A673 (cell line): Measurements from ENCODE around the gene CPM. TPM values are rescaled to one million over a fixed set of nuclear protein-coding genes. Genes with fewer than 3 reads are reported as not detected.

Experiments used
- BruUV-seq: library from RNA; stranded (reverse); fragments of 400-500 nt; replicated peaks from 2 replicates; lab custom pipeline; 2021; lab: Mats Ljungman, UMichigan
- CTCF ChIA-PET: fragments of 300-600 bp; sonication (Branson Sonifier 250); formaldehyde crosslinking; loops from one replicate; lab custom pipeline; 2022; ENCODE audit warnings: antibody characterized with exemption; lab: Charles Lee
- POLR2A ChIA-PET: fragments of 300-600 bp; sonication (Branson Sonifier 250); formaldehyde crosslinking; loops from one replicate; lab custom pipeline; 2022; ENCODE audit warnings: antibody characterized with exemption; ENCODE audit not compliant: low non-redundant PET; lab: Charles Lee
- DNase-seq: peaks from one replicate; pipeline ENCODE4 v3.0.0-alpha.2; 2015; ENCODE audit warnings: low spot score
- H3K27ac ChIP-seq: fragments of 200-600 bp; sonication (generic); 2 replicates; pipeline ENCODE4 v1.5.1; 2016; ENCODE audit warnings: mixed run types, low read depth, mild to moderate bottlenecking, mixed read lengths, antibody characterized with exemption, low read length; ENCODE audit not compliant: poor library complexity, severe bottlenecking
- H3K27me3 ChIP-seq: fragments of 200-600 bp; sonication (generic); replicated peaks from 2 replicates; pipeline ENCODE4 v1.6.1; 2017; ENCODE audit warnings: mixed run types, low read depth, mild to moderate bottlenecking, mixed read lengths, antibody characterized with exemption, low read length; ENCODE audit not compliant: insufficient read depth, poor library complexity
- H3K36me3 ChIP-seq: fragments of 200-600 bp; sonication (generic); 2 replicates; pipeline ENCODE4 v1.6.1; 2016; ENCODE audit warnings: mixed run types, mild to moderate bottlenecking, mixed read lengths, antibody characterized with exemption, low read length; ENCODE audit not compliant: insufficient read depth, poor library complexity, severe bottlenecking
- H3K4me1 ChIP-seq: fragments of 200-600 bp; sonication (generic); 2 replicates; pipeline ENCODE4 v1.6.1; 2017; ENCODE audit warnings: mixed run types, mild to moderate bottlenecking, mixed read lengths, antibody characterized with exemption, low read length; ENCODE audit not compliant: insufficient read depth, poor library complexity, severe bottlenecking
- H3K4me3 ChIP-seq: fragments of 200-600 bp; sonication (generic); 2 replicates; pipeline ENCODE4 v1.5.1; 2016; ENCODE audit warnings: low read depth, mixed run types, mild to moderate bottlenecking, mixed read lengths, low read length; ENCODE audit not compliant: poor library complexity, severe bottlenecking
- H3K9me3 ChIP-seq: fragments of 200-600 bp; sonication (generic); 2 replicates; pipeline ENCODE4 v1.6.1; 2016; ENCODE audit warnings: mixed run types, low read depth, mild to moderate bottlenecking, mixed read lengths, antibody characterized with exemption, low read length; ENCODE audit not compliant: poor library complexity, severe bottlenecking
- EZH2 ChIP-seq: fragments of 200-600 bp; sonication (generic); IDR thresholded peaks from 2 replicates; pipeline ENCODE4 v1.6.1; 2017; ENCODE audit warnings: borderline replicate concordance, low read depth, mild to moderate bottlenecking, mixed read lengths, antibody characterized with exemption, low read length; ENCODE audit not compliant: poor library complexity, severe bottlenecking
- intact Hi-C: fragments of 100-400 bp; cut with micrococcal nuclease; formaldehyde crosslinking; loops from one replicate; pipeline ENCODE4 v1.10.0; 2022; ENCODE audit not compliant: unreplicated experiment
- total RNA-seq: library from RNA; stranded (reverse); gene quantifications from 2 replicates; pipeline ENCODE4 v1.2.3, GENCODE V29; 2021
- TF ChIP-seq, protein P1 (sequence below): fragments of 300-800, 200-600 bp; sonication (generic); conservative IDR thresholded peaks from 2 replicates; pipeline ENCODE4 v1.5.1; 2017; ENCODE audit warnings: low read depth, mild to moderate bottlenecking, antibody characterized with exemption, low read length, moderate library complexity, mixed read lengths

CPM gene
- total RNA-seq, 1 experiment from 2014 or later: 0.84 TPM

DNA sequence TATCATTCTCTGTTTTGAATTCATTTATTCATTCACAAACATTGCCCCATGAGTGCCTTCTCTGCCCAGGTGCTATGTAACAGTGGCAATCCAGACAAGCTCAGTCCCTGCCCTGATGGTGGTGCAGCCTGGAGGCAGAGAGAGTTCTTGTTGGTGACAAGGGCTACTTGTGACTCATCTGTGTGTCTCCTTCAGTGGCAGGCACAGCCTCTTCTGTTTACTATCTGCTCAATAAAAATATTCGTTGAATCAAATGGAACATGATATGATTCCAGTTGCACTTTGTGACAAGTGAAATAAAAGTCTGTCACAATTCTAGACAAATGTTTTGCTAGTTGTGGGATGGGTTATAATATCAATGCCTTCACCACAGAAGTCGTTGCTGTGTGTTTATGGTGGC lies 20.6 kb upstream of the CPM start:
- no peaks in the 10 kb centered on the region for H3K9me3 ChIP-seq
- no TSS peak for BruUV-seq
- no peaks in the 10 kb centered on the region for H3K36me3 ChIP-seq
- intact Hi-C loops: no loop called here
- POLR2A ChIA-PET: no interaction called here
- DNase-seq: no peak
- no peak overlapping the region for H3K4me3 ChIP-seq
- H3K27ac ChIP-seq: no peak overlapping the region
- CTCF ChIA-PET: no interaction called here
- H3K4me1 ChIP-seq: no peaks in the 10 kb centered on the region
- H3K27me3 ChIP-seq: no peaks in the 10 kb centered on the region
- TF ChIP-seq EZH2: no peak
- TF ChIP-seq, protein P1, sequence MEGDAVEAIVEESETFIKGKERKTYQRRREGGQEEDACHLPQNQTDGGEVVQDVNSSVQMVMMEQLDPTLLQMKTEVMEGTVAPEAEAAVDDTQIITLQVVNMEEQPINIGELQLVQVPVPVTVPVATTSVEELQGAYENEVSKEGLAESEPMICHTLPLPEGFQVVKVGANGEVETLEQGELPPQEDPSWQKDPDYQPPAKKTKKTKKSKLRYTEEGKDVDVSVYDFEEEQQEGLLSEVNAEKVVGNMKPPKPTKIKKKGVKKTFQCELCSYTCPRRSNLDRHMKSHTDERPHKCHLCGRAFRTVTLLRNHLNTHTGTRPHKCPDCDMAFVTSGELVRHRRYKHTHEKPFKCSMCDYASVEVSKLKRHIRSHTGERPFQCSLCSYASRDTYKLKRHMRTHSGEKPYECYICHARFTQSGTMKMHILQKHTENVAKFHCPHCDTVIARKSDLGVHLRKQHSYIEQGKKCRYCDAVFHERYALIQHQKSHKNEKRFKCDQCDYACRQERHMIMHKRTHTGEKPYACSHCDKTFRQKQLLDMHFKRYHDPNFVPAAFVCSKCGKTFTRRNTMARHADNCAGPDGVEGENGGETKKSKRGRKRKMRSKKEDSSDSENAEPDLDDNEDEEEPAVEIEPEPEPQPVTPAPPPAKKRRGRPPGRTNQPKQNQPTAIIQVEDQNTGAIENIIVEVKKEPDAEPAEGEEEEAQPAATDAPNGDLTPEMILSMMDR: no peak

- POLR2A ChIA-PET: no interaction called here
- H3K27me3 ChIP-seq: no peaks in the 10 kb centered on the region
- TF ChIP-seq, protein P1: no peak
- TF ChIP-seq EZH2: no peak
- no peak overlapping the region for H3K4me3 ChIP-seq
- H3K4me1 ChIP-seq: no peaks in the 10 kb centered on the region
- CTCF ChIA-PET: no interaction called here
- no peak for DNase-seq
- no TSS peak for BruUV-seq
- no peaks in the 10 kb centered on the region for H3K36me3 ChIP-seq
- no peaks in the 10 kb centered on the region for H3K9me3 ChIP-seq
- H3K27ac ChIP-seq: no peak overlapping the region
- intact Hi-C loops: no loop called here
Observed at GRCh38 chr12:68951652-68952051, 18.7 kb upstream of the CPM start.

DNA sequence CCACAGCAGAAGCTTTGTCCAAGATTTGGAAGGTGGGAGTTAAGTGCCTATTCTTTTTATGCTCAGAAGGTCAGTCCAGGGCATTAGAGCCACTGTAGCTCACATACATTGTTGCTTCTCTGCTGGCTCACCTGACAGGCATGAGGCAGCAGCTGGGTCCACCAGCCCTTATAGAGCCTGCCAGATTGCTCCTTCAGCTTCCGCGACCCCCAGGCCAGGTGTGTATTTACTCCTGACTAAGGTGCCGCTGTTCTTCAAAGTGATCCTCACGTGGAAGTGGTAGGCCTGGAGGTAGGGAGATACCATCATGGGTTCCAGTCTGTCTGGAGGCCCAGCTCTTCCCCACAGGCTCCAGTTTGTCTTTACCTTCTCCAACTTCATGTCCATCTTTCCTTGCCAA lies 17.5 kb upstream of the CPM start:
- no peak overlapping the region for H3K4me3 ChIP-seq
- no TSS peak for BruUV-seq
- ChIA-PET POLR2A (no interaction called here), CTCF (no interaction called here)
- H3K9me3 ChIP-seq: no peaks in the 10 kb centered on the region
- H3K27ac ChIP-seq: no peak overlapping the region
- no peak for DNase-seq
- H3K27me3 ChIP-seq: no peaks in the 10 kb centered on the region
- TF ChIP-seq EZH2: no peak
- TF ChIP-seq, protein P1: no peak
- H3K4me1 ChIP-seq: no peaks in the 10 kb centered on the region
- H3K36me3 ChIP-seq: no peaks in the 10 kb centered on the region
- intact Hi-C loops: no loop called here
